ENCODE data around the gene OBSCN.

DNA sequence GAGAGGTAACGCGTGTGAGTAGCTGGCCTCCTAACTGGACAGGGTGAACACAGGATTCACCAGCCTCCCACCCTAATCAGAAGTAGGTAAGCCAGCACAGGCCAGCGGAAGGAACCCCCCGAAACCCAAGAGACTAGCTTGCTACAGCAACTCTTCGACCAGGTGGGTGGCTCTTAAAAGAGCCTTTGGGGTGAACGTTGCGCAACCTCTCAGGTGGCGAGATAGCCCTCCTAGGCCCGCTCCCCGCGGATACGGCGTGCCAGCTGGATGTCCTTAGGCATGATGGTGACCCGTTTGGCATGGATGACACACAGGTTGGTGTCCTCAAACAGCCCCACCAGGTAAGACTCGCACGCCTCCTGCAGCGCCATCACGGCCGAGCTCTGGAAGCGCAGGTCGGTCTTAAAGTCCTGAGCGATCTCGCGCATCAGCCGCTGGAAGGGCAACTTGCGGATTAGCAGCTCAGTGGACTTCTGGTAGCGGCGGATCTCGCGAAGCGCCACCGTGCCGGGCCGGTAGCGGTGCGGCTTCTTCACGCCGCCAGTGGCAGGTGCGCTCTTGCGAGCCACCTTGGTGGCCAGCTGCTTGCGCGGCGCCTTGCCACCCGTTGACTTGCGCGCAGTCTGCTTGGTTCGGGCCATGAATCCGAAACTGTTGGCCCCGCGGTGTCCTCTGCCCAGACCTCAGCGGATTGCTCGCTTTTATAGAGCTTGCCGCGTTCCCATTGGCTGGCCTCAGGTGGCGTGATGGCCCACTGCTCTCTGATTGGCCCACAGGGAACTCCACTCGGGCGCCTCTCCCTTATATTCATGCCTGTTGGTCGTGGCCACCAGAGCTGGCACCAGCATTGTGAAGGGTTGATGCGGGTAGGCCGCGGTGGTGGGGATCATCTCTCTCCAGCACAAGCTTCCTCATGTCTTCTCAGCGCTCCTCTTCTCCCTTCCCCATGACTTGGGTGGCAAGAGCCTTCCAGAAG, 217.1 kb downstream of the OBSCN start:
- TF ChIP-seq, protein P1, sequence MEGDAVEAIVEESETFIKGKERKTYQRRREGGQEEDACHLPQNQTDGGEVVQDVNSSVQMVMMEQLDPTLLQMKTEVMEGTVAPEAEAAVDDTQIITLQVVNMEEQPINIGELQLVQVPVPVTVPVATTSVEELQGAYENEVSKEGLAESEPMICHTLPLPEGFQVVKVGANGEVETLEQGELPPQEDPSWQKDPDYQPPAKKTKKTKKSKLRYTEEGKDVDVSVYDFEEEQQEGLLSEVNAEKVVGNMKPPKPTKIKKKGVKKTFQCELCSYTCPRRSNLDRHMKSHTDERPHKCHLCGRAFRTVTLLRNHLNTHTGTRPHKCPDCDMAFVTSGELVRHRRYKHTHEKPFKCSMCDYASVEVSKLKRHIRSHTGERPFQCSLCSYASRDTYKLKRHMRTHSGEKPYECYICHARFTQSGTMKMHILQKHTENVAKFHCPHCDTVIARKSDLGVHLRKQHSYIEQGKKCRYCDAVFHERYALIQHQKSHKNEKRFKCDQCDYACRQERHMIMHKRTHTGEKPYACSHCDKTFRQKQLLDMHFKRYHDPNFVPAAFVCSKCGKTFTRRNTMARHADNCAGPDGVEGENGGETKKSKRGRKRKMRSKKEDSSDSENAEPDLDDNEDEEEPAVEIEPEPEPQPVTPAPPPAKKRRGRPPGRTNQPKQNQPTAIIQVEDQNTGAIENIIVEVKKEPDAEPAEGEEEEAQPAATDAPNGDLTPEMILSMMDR (conservative IDR thresholded peaks at IDR 0.05; ENCODE audit: low read length), result no peak
- TF ChIP-seq EZH2phosphoT487 (IDR thresholded peaks at IDR 0.05; ENCODE audit: borderline replicate concordance), result no peak
